ENCODE results near the gene DAAM1.

The DAAM1 gene

GRCh38 chr14:59188461-59189090 lies at the start of gene DAAM1:
TSS of gene DAAM1 (plus strand) at chr14:59188667. CDS start at chr14:59263478, 74,811 bp downstream.
- DNase-seq: peak; percentile 93 to 98

- no peak for DNase-seq
These were observed 49.1 kb upstream of the DAAM1 start for GRCh38 chr14:59139324-59139723.

GRCh38 chr14:59140106-59140843 lies 48.2 kb upstream of the DAAM1 start:
- no peak for DNase-seq

- no peak for DNase-seq
These were observed 42.0 kb upstream of the DAAM1 start for GRCh38 chr14:59146484-59146883.

- DNase-seq: no peak
These were observed 41.5 kb upstream of the DAAM1 start for GRCh38 chr14:59147007-59147406.

GRCh38 chr14:59148334-59148900 lies 40.0 kb upstream of the DAAM1 start:
- DNase-seq: no peak

- DNase-seq: no peak
These were observed 37.5 kb upstream of the DAAM1 start for GRCh38 chr14:59150990-59151389.

GRCh38 chr14:59154373-59154772 lies 34.1 kb upstream of the DAAM1 start:
- DNase-seq: no peak

GRCh38 chr14:59155886-59156285 lies 32.6 kb upstream of the DAAM1 start:
- DNase-seq: no peak

GRCh38 chr14:59159169-59159568 lies 29.3 kb upstream of the DAAM1 start:
- no peak for DNase-seq

GRCh38 chr14:59160506-59160905 lies 28.0 kb upstream of the DAAM1 start:
- DNase-seq: no peak

- no peak for DNase-seq
These were observed 26.8 kb upstream of the DAAM1 start for GRCh38 chr14:59161561-59162175.

- DNase-seq: no peak
These were observed 22.2 kb upstream of the DAAM1 start for GRCh38 chr14:59166258-59166657.

- DNase-seq: no peak
These were observed 13.1 kb upstream of the DAAM1 start for GRCh38 chr14:59175404-59175803.

GRCh38 chr14:59176765-59177164 lies 11.7 kb upstream of the DAAM1 start:
- no peak for DNase-seq

GRCh38 chr14:59177262-59177661 lies 11.2 kb upstream of the DAAM1 start:
- DNase-seq: no peak

GRCh38 chr14:59181791-59182190 lies 6.7 kb upstream of the DAAM1 start:
- no peak for DNase-seq

- DNase-seq: no peak
These were observed 5.8 kb upstream of the DAAM1 start for GRCh38 chr14:59182641-59183040.

- no peak for DNase-seq
These were observed 5.3 kb upstream of the DAAM1 start for GRCh38 chr14:59183150-59183549.

- DNase-seq: no peak
These were observed 4.1 kb upstream of the DAAM1 start for GRCh38 chr14:59184396-59184795.

GRCh38 chr14:59185676-59186075 lies 2.8 kb upstream of the DAAM1 start:
- DNase-seq: no peak

- no peak for DNase-seq
These were observed 2.2 kb upstream of the DAAM1 start for GRCh38 chr14:59186306-59186705.

GRCh38 chr14:59187118-59187517 lies 1.3 kb upstream of the DAAM1 start:
- no peak for DNase-seq
